ENCODE data around the gene SPRR4.
"Not testable (repeated sequence)": the region's sequence is repeated elsewhere in the genome, so short reads cannot be mapped to it uniquely, and the experiment has no call there.

Gene SPRR4

GRCh38 chr1:152967201-152967600 is 3.2 kb upstream of the SPRR4 start:
- no peak for DNase-seq (ENCODE audit: low spot score)

GRCh38 chr1:152968248-152968647 is 2.2 kb upstream of the SPRR4 start:
- DNase-seq (ENCODE audit: low spot score): no peak

- DNase-seq (ENCODE audit: low spot score): no peak
Observed at GRCh38 chr1:152969036-152969435, 1.4 kb upstream of the SPRR4 start.

GRCh38 chr1:152972196-152972886 is 1.9 kb downstream of the SPRR4 start:
- DNase-seq (ENCODE audit: low spot score): no peak

- no peak for DNase-seq (ENCODE audit: low spot score)
Observed at GRCh38 chr1:152976688-152977087, 6.2 kb downstream of the SPRR4 start.

- DNase-seq (ENCODE audit: low spot score): no peak
Observed at GRCh38 chr1:152977614-152978013, 7.2 kb downstream of the SPRR4 start.

- DNase-seq (ENCODE audit: low spot score): no peak
Observed at GRCh38 chr1:152980676-152981075, 10.2 kb downstream of the SPRR4 start.

GRCh38 chr1:152981146-152981871 is 10.9 kb downstream of the SPRR4 start:
- DNase-seq (ENCODE audit: low spot score): no peak

GRCh38 chr1:152982076-152982475 is 11.6 kb downstream of the SPRR4 start:
- DNase-seq (ENCODE audit: low spot score): no peak

- no peak for DNase-seq (ENCODE audit: low spot score)
Observed at GRCh38 chr1:152983234-152983633, 12.8 kb downstream of the SPRR4 start.

- no peak for DNase-seq (ENCODE audit: low spot score)
Observed at GRCh38 chr1:152983743-152984142, 13.3 kb downstream of the SPRR4 start, which contains the start of gene SPRR1A. TSS of gene SPRR1A (plus strand) at chr1:152984081. CDS start at chr1:152985231, 1,150 bp downstream.

- no peak for DNase-seq (ENCODE audit: low spot score)
Observed at GRCh38 chr1:152986578-152986977, 16.1 kb downstream of the SPRR4 start.

GRCh38 chr1:152993186-152993585 is 22.7 kb downstream of the SPRR4 start:
- DNase-seq (ENCODE audit: low spot score): no peak

- no peak for DNase-seq (ENCODE audit: low spot score)
Observed at GRCh38 chr1:152995842-152996241, 25.4 kb downstream of the SPRR4 start.

- DNase-seq (ENCODE audit: low spot score): no peak
Observed at GRCh38 chr1:152996633-152997400, 26.4 kb downstream of the SPRR4 start.

GRCh38 chr1:152997901-152998300 is 27.5 kb downstream of the SPRR4 start:
- DNase-seq (ENCODE audit: low spot score): no peak

GRCh38 chr1:152998476-152998875 is 28.0 kb downstream of the SPRR4 start:
- no peak for DNase-seq (ENCODE audit: low spot score)

GRCh38 chr1:152999818-153000217 is 29.4 kb downstream of the SPRR4 start:
- no peak for DNase-seq (ENCODE audit: low spot score)

GRCh38 chr1:153000294-153000693 is 29.8 kb downstream of the SPRR4 start:
- no peak for DNase-seq (ENCODE audit: low spot score)

GRCh38 chr1:153001382-153001781 is 30.9 kb downstream of the SPRR4 start, which contains the start of gene SPRR3:
TSS of gene SPRR3 (plus strand) at chr1:153001749. CDS start at chr1:153003021, 1,272 bp downstream.
- DNase-seq (ENCODE audit: low spot score): no peak

GRCh38 chr1:153011235-153011758 is 40.8 kb downstream of the SPRR4 start:
- DNase-seq (ENCODE audit: low spot score): not testable (repeated sequence)

- not testable (repeated sequence) for DNase-seq (ENCODE audit: low spot score)
Observed at GRCh38 chr1:153021829-153022228, 51.4 kb downstream of the SPRR4 start.

Measured in left forelimb (tissue), 1 donor.